Suprapubic skin (tissue), 3 donors: ENCODE measurements around the gene NCAM2.

ENCODE experiments used
- CTCF ChIP-seq, 2 donors: fragments of 200-600 bp in 1 of 2; fragments of 450-650 bp in 1 of 2; sonication (generic) in 1 of 2; IDR thresholded peaks; one replicate each; pipeline ENCODE4 v1.5.1; 2016 to 2019; ENCODE audit warnings: antibody characterized with exemption in 2 of 2, mild to moderate bottlenecking in 1 of 2, moderate library complexity in 1 of 2
- POLR2A ChIP-seq, 2 donors: fragments of 450-650 bp; IDR thresholded peaks; one replicate each; pipeline ENCODE4 v1.6.1; 2017; ENCODE audit warnings: antibody characterized with exemption in 2 of 2, mild to moderate bottlenecking in 2 of 2, moderate library complexity in 2 of 2

- TF ChIP-seq POLR2A (IDR thresholded peaks at IDR 0.05) = no peak
- no peak for TF ChIP-seq CTCF (IDR thresholded peaks at IDR 0.05)
Measured at GRCh38 chr21:21401444-21401843, 403.2 kb downstream of the NCAM2 start.
